ENCODE results near the gene BICDL2.
A peak's percentile ranks its signal among the peaks of the same experiment; 100 is the strongest.
"Not testable (repeated sequence)": the region's sequence is repeated elsewhere in the genome, so short reads cannot be mapped to it uniquely, and the experiment has no call there.

Gene BICDL2, protein sequence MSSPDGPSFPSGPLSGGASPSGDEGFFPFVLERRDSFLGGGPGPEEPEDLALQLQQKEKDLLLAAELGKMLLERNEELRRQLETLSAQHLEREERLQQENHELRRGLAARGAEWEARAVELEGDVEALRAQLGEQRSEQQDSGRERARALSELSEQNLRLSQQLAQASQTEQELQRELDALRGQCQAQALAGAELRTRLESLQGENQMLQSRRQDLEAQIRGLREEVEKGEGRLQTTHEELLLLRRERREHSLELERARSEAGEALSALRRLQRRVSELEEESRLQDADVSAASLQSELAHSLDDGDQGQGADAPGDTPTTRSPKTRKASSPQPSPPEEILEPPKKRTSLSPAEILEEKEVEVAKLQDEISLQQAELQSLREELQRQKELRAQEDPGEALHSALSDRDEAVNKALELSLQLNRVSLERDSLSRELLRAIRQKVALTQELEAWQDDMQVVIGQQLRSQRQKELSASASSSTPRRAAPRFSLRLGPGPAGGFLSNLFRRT

DNA sequence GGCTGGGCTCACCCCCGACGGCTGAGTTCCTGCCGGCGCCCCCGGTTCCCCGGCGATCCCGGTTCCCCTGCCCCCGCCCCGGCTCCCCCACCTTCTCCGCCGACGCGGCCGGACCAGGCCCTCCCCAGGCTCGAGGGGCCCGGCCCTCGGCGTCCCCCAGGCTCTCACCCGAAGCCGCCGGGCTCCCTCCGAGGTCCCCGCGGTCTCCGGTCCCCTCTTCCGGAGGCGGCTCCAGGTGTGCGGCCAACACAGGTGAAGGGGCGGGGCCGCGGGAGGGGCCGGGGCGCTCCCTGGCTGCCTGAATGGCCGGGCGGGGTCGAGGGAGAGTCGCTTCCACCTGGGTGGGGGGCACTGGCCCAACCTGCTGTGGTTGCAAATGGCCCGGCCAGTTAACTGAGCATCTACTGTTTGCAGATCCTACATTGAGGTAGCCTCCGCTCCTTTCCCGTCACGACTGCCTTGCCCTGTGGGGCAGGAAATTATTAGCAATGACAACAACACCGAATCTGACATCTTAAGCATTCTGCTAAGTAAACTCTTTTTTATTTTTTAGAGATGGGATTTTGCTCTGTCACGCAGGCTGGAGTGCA is at the start of gene BICDL2:
TSS of gene BICDL2 (minus strand) at position 219 of the 590 bp plus-strand sequence. CDS start 1,448 bp downstream, outside the sequence.
- DNase-seq (ENCODE audit: low read depth): no peak

DNA sequence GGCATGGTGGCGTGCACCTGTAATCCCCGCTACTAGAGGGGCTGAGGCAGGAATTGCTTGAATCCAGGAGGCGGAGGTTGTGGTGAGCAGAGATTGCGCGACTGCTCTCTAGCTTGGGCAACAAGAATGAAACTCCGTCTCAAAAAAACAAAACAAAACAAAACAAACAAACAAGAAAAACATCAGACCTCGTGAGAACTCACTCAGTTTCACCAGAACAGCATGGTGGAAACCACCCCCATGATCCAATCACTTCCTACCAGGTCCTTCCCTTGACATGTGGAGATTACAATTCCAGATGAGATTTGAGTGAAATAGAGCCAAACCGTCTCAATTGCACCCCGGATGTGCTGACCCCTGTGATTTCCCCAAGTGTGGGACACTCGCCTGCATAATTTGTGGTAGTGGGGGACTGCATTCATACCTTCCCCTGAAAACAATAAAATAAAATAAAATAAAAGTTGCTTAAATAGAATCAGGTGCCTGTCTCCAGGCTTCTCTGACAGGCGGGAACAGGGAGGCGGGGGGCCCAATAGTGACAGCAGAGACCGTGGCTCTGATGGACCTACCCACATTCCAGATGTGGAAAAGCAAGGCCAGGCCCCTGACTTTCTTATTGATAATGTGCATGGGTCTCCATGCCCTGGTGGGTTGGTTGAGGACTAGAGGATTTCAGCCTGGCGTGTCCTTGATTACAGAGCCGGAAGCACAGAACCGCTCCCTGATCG is 49.3 kb upstream of the BICDL2 start:
- DNase-seq (ENCODE audit: low read depth): no peak

DNA sequence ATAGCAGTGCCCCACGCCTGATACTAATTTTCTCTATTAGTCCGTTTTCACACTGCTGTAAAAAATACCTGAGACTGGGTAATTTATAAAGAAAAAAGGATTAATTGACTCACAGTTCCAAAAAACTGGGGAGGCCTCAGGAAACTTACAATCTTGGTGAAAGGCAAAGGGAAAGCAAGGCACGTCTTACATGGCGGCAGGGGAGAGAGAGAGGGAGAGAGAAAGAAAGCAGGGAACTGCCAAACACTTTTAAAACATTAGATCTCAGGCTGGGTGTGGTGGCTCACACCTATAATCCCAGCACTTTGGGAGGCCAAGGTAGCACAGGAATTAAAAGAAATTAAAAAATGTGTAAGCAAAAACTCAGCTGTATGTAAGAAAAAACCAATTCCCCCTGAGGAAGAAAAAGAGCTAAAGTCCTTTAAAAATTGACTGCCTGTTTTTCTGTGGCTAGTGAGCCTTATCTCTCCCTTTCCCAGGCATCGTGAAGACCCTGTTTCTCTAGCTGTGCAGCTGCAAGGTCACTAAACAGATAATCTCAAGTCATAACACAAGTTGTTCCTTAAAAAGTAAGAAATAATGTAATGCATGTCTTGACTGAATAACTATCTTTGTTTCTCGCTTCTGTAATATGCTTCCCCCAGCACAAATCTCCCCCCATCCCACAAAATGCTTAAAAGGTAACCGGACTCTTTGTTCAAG is 48.4 kb upstream of the BICDL2 start:
- DNase-seq (ENCODE audit: low read depth): no peak

DNA sequence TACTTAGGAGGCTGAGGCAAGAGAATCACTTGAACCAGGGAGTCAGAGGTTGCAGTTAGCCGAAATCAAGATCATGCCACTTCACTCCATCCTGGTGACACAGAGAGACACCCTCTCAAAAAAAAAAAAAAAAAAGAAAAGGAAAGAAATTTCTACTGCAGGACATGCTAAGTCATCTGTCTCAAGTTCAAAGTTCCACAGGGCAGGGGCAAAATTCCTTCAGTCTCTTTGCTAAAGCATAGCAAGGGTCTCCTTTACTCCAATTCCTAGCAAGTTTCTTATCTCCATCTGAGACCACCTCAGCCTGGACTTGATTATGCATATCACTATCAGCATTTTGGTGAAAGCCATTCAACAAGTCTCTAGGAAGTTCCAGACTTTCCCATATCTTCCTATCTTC is 47.7 kb upstream of the BICDL2 start:
- DNase-seq (ENCODE audit: low read depth): no peak

DNA sequence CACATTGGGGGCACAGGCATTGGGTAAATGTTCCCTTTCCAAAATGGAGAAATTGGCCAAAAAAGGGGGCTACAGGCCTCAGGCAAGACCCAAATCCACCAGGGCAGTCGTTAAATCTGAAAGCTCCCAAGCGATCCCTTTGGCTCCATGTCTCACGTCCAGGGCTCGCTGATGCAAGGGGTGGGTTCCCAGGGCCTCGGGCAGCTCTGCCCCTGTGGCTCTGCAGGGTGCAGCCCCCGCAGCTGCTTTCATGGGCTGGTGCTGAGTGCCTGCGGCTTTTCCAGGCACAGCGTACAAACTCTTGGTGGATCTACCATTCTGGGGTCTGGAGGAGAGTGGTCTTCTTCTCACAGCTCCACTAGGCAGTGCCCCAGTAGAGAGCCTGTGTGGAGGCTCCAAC is 46.7 kb upstream of the BICDL2 start:
- DNase-seq (ENCODE audit: low read depth): not testable (repeated sequence)

DNA sequence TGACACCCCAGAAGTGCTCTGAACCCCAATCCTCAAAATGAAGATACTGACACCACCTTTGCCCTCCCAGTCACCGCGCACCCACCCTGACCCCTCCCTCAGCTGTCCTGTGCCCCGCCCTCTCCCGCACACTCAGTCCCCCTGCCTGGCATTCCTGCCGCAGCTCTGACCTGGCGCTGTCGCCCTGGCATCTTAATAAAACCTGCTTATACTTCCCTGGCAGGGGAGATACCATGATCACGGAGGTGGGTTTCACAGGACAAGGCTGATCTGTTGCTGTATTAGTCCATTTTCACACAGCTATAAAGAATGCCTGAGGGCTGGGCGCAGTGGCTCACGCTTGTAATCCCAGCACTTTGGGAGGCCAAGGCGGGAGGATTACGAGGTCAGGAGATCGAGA is 45.2 kb upstream of the BICDL2 start:
- DNase-seq (ENCODE audit: low read depth): not testable (repeated sequence)

DNA sequence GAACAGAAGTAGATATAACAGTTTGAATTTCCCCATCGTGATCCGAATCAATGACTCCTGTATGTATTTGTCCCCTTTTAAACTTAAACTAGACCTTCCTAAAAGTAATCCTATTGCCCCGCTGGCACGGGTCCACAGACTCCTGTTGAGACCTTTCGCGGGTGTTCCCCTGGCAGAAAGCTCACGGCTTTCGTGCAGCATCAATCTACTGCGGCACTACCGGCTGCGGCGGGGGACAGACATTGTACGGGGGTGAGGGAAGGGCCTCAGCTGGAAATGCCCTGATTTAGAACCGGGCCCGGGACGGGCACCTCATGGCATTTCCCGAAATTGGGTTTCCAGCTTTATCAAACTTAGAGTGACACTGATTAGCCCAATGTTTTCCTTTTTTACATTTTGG is 43.3 kb upstream of the BICDL2 start:
- no peak for DNase-seq (ENCODE audit: low read depth)

DNA sequence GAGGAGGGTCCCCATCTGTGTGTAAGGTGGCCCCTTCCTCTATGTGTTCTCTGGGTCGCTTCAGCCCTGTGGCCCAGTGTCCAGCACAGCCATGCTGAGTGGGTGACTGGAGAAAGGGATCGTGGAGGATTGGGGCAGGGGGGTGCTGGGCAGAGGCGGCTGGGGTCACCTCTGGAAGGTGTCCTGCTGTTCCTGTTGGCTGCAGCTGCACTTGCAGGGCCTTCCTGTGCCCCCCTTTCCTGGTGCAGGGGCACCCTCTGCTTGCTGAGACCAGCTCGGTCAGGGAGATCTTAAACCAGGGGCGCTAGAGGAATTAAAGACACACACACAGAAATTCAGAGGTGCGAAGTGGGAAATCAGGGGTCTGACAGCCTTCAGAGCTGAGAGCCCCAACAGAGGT is 39.8 kb upstream of the BICDL2 start:
- no peak for DNase-seq (ENCODE audit: low read depth)

DNA sequence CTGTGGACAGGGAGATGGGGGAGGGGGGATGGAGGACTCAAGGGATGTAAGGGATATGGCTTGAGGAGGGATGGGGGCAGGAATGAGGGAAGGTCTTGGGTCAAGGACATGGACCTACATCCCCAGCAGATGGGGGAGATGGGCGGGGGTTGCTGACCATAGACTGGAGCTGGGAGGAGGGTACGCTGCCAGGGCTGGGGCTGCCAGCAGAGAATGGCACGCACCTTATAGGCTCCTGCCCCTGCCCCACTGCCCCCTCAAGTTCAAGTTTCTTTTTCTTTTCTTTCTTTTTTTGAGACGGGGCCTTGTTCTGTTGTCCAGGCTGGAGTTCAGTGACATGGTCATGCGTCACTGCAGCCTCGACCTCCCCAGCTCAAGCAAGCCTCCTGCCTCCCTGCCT is 39.2 kb upstream of the BICDL2 start:
- DNase-seq (ENCODE audit: low read depth): not testable (repeated sequence)

DNA sequence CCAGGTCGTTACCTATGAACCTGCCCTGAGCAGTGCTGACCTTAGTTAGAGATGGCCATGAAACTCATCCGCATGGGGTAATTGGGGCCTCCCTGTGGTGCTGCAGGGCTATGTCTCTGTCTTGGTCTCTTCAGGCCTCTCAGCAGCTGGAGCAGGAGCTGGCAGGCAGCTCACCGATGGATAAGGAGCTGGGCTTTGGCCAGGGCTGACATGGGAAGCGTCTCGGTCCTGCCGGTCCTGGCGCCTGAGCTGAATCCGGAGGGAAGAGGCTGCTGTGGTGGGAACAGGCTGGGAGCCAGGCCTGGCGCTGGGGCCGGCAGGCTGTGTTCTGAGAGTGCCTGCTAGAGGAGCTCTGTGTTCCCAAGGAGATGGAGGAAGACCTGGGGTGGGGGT is 38.8 kb upstream of the BICDL2 start:
- DNase-seq (ENCODE audit: low read depth): no peak

DNA sequence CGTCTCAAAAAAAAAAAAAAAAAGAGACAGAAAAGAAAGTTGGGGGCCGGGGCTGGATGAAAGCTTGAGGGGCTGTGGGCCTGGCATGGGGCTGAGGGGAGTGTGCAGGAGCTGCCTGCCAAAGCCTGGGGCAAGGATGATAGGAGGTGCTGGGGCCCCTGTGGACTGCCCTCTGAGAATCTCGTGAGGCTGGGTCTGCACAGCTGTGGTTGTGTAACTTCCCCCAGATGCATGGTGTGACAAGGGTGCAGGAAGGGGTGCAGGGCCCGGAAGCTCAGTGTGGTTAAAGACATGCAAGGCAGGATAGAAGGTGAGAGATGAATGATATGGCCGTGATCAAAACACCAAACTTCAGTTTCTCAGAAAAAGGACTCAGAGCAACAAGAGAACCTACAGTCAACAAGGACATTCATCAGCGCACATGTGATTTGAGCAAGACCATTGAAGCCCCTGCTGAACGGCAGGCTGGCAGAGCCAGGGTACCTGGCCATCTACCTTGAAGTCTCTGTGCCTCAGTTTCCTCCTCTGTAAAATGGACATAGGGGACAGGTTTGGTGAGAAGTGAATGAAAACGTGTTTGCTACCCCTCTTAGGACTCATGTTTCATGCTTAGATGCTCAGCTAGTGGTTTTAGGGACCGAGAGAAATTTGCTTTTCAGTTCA is 38.2 kb upstream of the BICDL2 start:
- peak; percentile 79 for DNase-seq (ENCODE audit: low read depth)

DNA sequence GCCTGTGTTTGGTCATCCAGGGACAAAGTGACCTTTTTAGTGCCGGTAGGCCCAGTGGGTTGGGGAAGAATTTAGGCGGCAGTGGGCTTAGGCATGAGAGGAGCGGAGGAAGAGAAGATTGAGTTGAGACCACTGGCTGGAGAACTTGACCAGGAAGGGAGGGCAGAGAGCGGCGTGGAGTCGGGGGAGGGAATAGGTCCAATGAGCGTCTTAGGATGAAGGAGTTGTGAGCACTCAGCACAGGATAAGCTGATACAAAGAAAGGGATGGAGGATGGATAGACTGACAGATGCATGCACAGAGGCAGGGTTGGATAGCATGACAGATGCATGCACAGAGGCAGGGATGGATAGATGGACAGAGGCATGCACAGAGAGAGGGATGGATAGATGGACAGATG is 36.7 kb upstream of the BICDL2 start:
- DNase-seq (ENCODE audit: low read depth): no peak

DNA sequence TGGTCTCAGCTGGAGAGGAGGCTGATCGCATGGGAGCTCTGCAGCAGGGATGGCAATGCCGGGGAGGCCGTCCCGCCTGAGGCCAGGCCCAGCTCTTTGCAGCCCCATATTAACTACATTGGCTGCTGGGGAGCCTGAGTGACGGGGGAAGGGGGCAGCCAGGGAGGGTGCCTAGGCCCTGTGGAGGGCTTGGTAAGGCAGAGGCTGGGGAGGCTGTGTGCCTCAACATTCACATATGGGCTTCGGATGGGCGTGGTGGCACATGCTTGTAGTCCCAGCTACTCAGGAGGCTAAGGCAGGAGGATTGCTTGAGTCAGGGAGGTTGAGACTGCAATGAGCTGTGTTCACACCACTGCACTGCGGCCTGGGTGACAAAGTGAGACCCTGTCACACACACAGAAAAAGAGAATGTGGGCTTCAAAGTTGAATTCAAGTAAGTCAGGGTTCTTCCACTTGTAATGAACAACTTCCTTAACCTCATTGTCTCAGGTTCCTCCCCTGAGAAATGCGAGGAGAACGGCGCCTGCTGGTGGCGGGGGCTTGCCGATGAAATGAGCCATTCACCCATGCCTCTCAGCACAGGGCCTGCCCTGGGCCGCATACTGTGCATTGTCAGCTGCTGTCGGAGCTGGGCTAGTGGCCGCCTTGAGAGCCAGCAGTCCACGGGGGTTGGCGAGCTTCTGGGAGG is 36.0 kb upstream of the BICDL2 start:
- not testable (repeated sequence) for DNase-seq (ENCODE audit: low read depth)

DNA sequence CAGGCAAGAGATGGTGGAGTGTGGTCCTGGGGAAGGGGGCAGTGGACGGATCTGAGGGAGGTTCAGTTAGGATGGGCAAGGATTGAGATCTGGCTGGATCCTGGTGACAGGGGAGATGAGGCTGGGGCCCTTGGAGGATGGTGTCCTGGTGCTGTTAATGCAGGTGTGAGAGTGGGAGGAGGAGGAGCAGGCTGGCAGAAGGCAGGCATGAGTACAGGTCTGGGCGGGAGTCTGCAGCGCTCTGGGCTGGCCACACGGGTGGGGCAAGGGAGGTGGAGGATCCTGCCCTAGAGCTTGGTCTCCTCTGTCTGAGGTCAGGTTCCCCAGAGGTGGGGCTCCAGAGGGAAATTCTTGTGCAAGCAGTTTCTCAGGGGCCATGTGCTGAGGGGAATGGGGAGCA is 35.4 kb upstream of the BICDL2 start:
- DNase-seq (ENCODE audit: low read depth): not testable (repeated sequence)

DNA sequence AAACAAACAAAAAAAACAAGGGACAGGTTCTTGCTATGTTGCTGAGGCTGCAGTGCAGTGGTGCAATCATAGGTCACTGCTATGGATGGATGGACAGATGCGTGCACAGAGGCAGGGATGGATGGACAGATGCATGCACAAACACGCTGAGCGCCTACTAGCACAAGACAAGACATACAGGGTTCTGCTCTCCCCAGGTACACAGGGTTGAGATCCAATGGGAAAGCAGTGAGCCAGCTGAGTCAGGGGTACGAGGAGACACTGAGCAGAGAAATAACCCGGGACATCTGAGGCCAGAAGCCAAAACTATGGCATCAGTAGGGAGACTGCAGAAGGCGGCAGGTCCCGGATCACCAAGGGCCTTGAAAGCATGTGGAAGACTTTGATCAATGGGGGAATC is 34.9 kb upstream of the BICDL2 start:
- no peak for DNase-seq (ENCODE audit: low read depth)

DNA sequence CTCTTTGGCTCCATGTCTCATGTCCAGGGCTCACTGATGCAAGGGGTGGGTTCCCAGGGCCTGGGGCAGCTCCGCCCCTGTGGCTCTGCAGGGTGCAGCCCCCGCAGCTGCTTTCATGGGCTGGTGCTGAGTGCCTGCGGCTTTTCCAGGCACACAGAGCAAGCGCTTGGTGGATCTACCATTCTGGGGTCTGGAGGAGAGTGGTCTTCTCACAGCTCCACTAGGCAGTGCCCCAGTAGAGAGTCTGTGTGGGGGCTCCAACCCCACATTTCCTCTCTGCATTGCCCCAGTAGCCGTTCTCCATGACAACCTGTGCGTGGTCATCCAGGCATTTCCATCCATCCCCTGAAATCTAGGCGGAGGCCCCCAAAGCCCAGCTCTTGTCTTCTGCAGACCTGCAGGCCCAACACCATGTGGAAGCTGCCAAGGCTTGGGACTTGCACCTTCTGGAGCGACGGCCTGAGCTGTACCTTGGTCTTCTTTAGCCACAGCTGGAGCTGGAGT is 33.9 kb upstream of the BICDL2 start:
- DNase-seq (ENCODE audit: low read depth): no peak

DNA sequence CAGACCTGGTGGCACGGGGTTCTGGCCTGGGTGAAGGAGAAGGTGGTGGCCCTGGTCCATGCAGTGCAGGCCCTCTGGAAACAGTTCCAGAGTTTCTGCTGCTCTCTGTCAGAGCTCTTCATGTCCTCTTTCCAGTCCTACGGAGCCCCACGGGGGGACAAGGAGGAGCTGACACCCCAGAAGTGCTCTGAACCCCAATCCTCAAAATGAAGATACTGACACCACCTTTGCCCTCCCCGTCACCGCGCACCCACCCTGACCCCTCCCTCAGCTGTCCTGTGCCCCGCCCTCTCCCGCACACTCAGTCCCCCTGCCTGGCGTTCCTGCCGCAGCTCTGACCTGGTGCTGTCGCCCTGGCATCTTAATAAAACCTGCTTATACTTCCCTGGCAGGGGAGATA is 32.4 kb upstream of the BICDL2 start:
- not testable (repeated sequence) for DNase-seq (ENCODE audit: low read depth)

DNA sequence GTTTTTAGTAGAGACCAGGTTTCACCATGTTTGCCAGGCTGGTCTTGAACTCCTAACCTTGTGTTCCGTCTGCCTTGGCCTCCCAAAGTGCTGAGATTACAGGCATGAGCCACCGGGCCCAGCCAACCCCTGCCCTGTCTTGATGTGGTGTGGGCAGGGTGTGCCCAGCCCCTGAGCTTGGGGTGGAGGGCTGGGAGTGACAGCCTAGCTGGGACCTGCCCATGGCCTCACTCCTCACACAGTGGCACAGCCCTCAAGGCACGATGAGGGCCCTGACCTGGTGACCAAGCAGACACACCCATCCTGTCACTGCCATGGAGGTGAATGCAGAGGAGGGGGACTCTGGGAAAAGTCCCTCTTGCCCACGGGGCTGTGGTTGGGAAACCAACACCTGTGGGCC is 31.7 kb upstream of the BICDL2 start:
- no peak for DNase-seq (ENCODE audit: low read depth)

DNA sequence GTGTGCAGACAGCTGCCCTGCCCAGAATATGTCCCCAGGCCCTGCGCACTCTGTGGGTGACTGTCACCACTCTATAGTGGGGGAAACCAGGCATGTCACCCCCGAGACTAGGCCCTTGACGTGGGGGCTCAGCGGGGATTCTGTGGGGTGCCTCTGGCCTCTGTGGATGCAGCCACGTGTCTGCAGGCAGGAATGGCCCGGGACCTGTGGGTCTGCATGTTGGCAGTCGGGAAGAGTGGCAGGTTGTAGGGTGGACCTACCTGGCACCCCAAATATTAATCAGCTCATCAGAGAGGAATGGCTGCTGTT is 29.6 kb upstream of the BICDL2 start:
- DNase-seq (ENCODE audit: low read depth): no peak

DNA sequence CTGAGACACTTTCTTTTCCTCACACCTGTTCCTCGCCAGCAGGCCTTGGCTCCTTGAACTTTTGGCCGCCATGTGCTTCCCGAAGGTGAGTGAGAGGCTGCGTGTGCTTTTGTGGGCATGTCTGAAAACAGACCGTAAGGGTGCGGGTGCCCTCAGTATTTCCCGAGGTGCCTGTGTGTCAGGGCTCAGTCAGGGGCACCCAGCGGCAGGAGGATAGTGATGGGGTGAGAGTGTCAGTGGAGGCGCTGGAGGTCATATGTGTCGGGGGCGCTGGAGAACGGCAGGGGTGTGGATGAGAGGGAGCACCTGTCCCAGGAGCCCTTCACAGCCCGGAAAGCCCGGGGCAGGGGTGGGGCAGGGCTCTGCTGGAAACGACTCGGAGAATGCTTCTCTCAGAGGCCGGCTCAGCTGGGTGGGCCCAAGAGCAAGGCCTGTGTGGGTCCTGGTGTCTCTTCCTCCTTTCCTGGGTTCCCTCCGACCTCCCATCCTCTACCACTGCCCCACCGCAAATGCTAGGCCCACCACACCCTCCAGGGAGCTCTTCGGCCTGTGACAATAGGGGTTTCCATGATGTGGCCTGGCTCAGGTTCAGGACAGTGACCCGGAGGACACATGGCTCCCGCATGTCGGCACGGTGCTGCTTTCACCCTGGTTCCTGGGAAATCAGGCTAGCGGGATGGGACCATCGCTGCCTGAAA is 29.1 kb upstream of the BICDL2 start:
- no peak for DNase-seq (ENCODE audit: low read depth)
